Activated T-helper 2 cell treated with anti-CD3 and anti-CD28 coated beads, Interferon-gamma antibody, Interleukin-2, Interleukin-4, amounts not matched to agents 10 μg/mL and 5 μg/mL and 100 μg/mL, durations not matched to agents 14 hours and 24 hours and 36 hours (primary cell): ENCODE results near the gene ADA. TPM values are rescaled to one million over a fixed set of nuclear protein-coding genes. Genes with fewer than 3 reads are reported as not detected.
A peak's percentile ranks its signal among the peaks of the same experiment; 100 is the strongest.

Experiments used
- DNase-seq: peaks from one replicate; pipeline ENCODE4 v3.0.0; 2021; ENCODE audit warnings: low spot score
- H3K27ac Mint-ChIP-seq: one replicate; pipeline ENCODE4 v1.8.0; 2021; ENCODE audit warnings: mixed read lengths
- H3K27me3 Mint-ChIP-seq: one replicate; pipeline ENCODE4 v1.8.0; 2021; ENCODE audit warnings: low read depth, mixed read lengths
- H3K36me3 Mint-ChIP-seq: one replicate; pipeline ENCODE4 v1.8.0; 2021; ENCODE audit warnings: low read depth, mixed read lengths
- H3K4me1 Mint-ChIP-seq: one replicate; pipeline ENCODE4 v1.8.0; 2021; ENCODE audit warnings: low read depth, mixed read lengths
- H3K4me3 Mint-ChIP-seq: one replicate; pipeline ENCODE4 v1.8.0; 2021; ENCODE audit warnings: low read depth, mild to moderate bottlenecking, moderate library complexity, mixed read lengths
- H3K9me3 Mint-ChIP-seq: one replicate; pipeline ENCODE4 v1.8.0; 2021; ENCODE audit warnings: mixed read lengths
- intact Hi-C: fragments of 100-400 bp; cut with micrococcal nuclease; formaldehyde crosslinking; loops from one replicate; pipeline ENCODE4 v1.15.1; 2023
- total RNA-seq: library from RNA; stranded (reverse); gene quantifications from 2 replicates; pipeline ENCODE4 v1.2.3, GENCODE V29; 2022

Gene ADA
- total RNA-seq, 1 donor from 2014 or later = 33.3 TPM

DNA sequence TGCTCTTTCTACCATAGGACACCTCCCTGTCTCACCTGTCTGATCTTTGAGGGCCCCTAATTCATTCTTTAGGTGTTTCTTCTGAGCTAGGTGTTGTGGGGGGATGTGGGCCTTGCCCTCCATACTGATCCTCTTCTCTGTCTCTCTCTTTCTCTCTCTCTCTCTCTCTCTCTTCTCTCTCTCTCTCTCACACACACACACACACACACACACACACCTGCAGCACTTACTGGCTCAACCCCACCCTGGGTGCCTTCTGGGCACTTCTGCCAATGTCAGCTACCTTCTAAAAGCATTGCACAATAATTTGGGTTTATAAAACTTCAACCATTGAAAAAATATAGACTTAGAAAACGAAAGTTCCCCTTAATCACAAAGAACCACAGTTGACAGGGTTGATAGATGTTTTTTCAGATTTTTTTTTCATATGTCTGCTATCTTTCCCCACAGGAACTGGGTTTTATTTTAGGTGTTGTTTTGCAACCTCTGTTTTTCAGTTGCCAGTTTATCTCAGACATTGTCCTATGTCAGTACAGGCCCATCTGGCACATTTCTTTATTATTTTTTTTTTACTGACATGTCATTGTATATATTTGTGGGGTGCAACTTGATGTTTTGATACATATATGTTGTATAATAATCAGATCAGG lies 41.1 kb downstream of the ADA start:
- H3K4me1 Mint-ChIP-seq = peaks cover 14% of the 10 kb centered on the region
- no peak overlapping the region for H3K4me3 Mint-ChIP-seq

DNA sequence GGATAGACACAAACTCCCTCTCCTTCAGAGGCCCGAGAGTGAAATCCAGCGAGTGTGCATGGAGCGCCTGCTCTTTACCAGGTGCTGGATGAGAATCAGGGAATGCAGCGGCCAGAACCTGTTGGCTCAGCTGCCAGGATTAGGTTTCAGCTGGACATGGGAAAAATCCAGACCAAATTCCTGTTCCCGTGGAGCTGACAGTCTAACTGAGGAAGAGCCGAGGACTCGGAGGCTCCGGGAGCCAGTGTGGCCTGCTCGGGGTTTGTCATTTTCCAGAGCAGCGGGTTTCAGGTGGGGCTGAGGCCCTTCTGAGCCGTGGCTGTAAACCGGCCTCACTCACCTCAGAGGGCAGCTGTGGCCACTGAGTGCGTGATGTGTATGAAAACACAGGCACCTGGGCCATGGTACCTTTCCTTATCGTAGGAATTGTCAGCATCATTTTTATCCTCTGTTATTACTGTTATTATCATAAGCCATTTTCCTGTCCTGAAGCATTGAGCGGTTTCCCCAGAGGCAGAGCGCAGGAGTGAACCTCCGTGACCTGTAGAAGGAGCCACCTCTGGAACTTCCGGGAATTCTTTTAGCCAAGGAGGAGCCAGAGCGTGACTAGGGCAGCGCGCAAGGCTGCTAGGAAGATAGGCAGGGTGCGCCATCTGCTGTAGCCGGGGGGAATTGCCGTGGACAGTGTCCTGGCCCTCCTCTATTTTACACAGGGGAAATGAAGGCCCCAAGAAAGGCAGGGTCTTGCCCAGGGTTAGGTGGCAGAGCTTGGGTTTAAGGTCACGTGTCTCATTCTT lies 41.8 kb downstream of the ADA start:
- peak; percentile 71 for DNase-seq
- H3K27ac Mint-ChIP-seq = peak overlapping the region; percentile 72
- H3K9me3 Mint-ChIP-seq = no peaks in the 10 kb centered on the region
- no peak overlapping the region for H3K4me3 Mint-ChIP-seq
- intact Hi-C loops = loop anchor here (1.0 to 5.0 kb wide), 6 partner anchors 32 to 392 kb away; partner anchors contain the start of genes SERINC3 and TTPAL
- peaks cover 7% of the 10 kb centered on the region for H3K36me3 Mint-ChIP-seq
- peaks cover 9% of the 10 kb centered on the region for H3K4me1 Mint-ChIP-seq
- no peaks in the 10 kb centered on the region for H3K27me3 Mint-ChIP-seq

More for the DNA sequence above, 41.1 kb downstream of the ADA start:
- intact Hi-C loops = loop anchor here (1.0 to 5.0 kb wide), 6 partner anchors 33 to 393 kb away; partner anchors contain the start of genes SERINC3 and TTPAL
- no peak for DNase-seq
- no peaks in the 10 kb centered on the region for H3K27me3 Mint-ChIP-seq
- H3K27ac Mint-ChIP-seq = peak overlapping the region; percentile 47
- H3K36me3 Mint-ChIP-seq = peaks cover 11% of the 10 kb centered on the region
- no peaks in the 10 kb centered on the region for H3K9me3 Mint-ChIP-seq

DNA sequence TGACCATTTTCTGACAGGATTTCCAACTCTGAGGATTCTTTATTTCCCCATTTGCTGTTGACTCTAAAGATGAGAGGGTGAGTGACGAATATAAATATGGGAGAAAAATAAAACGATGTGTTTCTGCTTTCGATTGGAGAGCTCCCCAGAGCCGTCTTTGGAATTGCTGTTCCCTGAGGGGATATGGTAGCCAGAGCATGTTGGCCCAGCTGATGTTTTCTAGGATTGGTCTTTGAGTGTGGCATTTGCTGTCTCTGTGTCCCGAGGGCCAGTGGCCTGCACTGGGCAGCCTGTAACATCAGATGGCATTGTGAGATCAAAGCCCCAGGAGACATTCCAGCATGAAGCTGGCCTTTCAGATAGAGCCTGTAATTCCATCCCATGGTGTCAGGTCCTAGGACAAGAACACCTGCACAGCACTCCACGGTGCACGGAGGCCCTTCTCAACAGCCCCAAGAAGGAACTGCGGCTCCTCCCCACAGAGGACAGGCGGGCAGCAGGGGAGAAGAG lies 42.4 kb downstream of the ADA start:
- H3K36me3 Mint-ChIP-seq = peaks cover 3% of the 10 kb centered on the region
- H3K27me3 Mint-ChIP-seq = no peaks in the 10 kb centered on the region
- no peak for DNase-seq
- H3K9me3 Mint-ChIP-seq = no peaks in the 10 kb centered on the region
- intact Hi-C loops = no loop called here
- H3K27ac Mint-ChIP-seq = no peak overlapping the region
- H3K4me1 Mint-ChIP-seq = peaks cover 9% of the 10 kb centered on the region
- no peak overlapping the region for H3K4me3 Mint-ChIP-seq

DNA sequence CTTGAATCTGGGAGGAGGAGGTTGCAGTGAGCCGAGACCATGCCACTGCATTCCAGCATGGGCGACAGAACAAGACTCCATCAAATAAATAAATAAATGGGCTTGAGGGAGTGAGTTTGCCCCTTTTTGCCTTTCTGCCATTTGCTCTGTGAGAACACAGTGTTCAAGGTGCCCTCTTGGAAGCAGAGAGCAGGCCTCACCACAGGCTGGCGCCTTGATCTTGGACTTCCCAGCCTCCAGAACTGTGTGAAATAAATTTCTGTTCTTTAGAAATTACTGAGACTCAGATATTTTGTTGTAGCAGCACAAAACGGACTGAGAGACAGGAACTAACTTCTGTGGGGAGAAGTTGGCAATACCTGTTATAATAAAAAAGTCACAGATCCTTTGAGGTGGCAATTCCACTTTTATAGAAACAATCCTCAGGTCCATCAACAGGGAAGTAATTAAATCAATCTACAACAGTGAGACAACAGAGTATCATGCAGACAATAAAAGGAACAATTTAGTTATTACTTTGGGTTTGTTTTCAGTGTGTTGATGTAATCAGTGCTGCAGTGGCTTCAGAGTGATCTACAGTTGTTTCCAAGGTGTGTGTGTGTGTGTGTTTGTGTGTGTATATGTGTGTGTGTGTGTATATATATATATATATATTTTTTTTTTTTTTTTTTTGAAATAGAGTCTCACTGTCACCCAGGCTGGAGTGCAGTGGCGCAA lies 44.6 kb downstream of the ADA start:
- no peaks in the 10 kb centered on the region for H3K27me3 Mint-ChIP-seq
- H3K27ac Mint-ChIP-seq = no peak overlapping the region
- no peaks in the 10 kb centered on the region for H3K36me3 Mint-ChIP-seq
- intact Hi-C loops = no loop called here
- H3K4me3 Mint-ChIP-seq = no peak overlapping the region
- DNase-seq = no peak
- no peaks in the 10 kb centered on the region for H3K9me3 Mint-ChIP-seq
- H3K4me1 Mint-ChIP-seq = peaks cover 11% of the 10 kb centered on the region

DNA sequence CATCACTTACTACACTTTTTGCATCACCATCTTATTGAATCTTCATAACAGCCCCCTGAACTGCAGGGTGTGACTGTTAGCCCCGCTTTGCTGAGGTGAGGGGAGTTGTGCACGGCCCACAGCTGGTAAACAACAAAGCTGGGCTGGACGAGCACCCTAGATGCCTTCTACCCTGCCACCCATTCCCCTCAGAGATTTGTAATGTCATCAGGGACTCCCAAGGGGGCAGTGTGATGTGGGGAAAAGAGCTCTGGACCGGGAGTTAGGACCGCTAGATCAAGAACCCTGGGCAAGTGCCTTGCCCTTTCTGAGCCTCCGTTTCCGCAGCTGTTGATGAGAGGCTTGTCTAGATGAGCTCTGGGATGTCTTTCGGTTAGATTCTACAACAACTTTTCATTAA lies 48.2 kb downstream of the ADA start:
- DNase-seq = no peak
- Mint-ChIP-seq H3K9me3 (no peaks in the 10 kb centered on the region), H3K27ac (no peak overlapping the region), H3K36me3 (no peaks in the 10 kb centered on the region), H3K4me1 (peaks cover 6% of the 10 kb centered on the region), H3K27me3 (no peaks in the 10 kb centered on the region), H3K4me3 (no peak overlapping the region)
- intact Hi-C loops = loop anchor here (5.0 kb wide), 1 partner anchor 931 kb away; no protein-coding TSS in a partner anchor

DNA sequence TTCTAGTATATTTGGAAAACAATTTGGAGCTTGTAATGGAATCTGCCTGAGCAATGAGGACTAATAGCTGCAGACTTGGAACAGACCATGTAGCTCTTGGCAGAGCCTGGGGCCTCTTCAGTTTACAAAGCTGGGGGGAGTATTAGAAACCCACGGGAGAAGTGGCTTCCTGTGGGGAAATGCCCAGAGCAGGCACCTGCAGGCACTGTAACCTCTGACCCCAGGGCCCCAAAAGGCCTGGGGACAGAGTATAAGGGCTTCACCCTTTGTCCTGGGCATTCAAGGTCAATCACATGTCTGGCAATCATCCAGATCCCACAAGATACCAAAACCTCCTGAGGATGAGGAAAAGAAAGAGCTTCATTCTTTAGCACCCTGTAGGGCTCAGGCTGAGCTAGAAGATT lies 49.7 kb downstream of the ADA start:
- Mint-ChIP-seq H3K27ac (no peak overlapping the region), H3K4me1 (peaks cover 10% of the 10 kb centered on the region), H3K36me3 (no peaks in the 10 kb centered on the region), H3K9me3 (no peaks in the 10 kb centered on the region), H3K27me3 (no peaks in the 10 kb centered on the region), H3K4me3 (no peak overlapping the region)
- DNase-seq = no peak
- intact Hi-C loops = loop anchor here (5.0 kb wide), 1 partner anchor 930 kb away; no protein-coding TSS in a partner anchor

DNA sequence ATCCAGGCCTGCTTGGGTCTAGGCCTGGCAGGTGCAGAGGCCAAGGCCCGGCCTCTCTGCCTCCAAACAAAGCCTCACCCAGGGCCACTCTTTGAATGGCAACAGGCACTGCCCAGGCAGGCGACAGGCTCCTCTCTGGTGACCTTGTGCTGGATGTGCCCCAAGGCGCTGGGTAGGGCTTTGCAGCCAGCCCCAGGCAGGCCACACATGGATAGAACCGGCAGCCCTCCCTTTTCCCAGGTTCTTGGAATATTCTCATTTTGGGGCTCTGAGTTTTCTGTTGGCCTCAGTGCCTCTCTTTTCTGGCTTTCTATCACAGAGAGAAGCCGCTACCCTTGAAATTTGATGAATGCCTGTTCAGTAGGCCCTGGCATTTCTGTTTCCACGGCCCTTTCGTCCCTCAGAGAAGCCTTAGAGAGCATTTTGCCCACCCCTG lies 50.2 kb downstream of the ADA start:
- H3K27ac Mint-ChIP-seq = no peak overlapping the region
- intact Hi-C loops = loop anchor here (5.0 kb wide), 1 partner anchor 929 kb away; no protein-coding TSS in a partner anchor

DNA sequence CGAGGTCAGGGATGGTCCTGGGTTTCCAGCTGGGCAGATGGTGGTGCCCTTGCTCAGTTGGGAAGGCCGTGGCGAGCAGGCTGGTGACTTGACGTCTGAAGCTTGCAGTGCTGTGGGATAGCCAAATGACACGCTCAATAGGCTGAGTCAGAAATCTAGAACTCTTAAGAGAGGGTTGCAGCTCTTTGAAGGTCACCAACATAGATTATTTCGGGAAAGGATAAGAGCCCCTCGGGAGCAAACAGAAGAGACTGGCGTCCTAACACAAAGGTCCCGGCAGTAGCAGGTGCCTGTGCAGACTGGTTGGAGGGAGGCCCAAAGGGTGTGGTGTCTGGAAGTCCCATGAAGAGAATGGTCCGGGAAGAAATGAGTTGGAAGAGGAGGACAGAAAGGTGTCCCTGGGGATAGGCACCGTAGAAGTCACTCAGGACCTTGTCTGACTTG lies 50.7 kb downstream of the ADA start:
- no peaks in the 10 kb centered on the region for H3K27me3 Mint-ChIP-seq
- H3K4me1 Mint-ChIP-seq = peaks cover 10% of the 10 kb centered on the region
- H3K36me3 Mint-ChIP-seq = no peaks in the 10 kb centered on the region
- H3K4me3 Mint-ChIP-seq = no peak overlapping the region
- DNase-seq = no peak
- H3K27ac Mint-ChIP-seq = no peak overlapping the region
- intact Hi-C loops = loop anchor here (5.0 kb wide), 1 partner anchor 928 kb away; no protein-coding TSS in a partner anchor
- H3K9me3 Mint-ChIP-seq = no peaks in the 10 kb centered on the region

More for the DNA sequence above, 50.2 kb downstream of the ADA start:
- Mint-ChIP-seq H3K4me3 (no peak overlapping the region), H3K36me3 (no peaks in the 10 kb centered on the region), H3K4me1 (peaks cover 10% of the 10 kb centered on the region), H3K27me3 (no peaks in the 10 kb centered on the region), H3K9me3 (no peaks in the 10 kb centered on the region)
- no peak for DNase-seq

DNA sequence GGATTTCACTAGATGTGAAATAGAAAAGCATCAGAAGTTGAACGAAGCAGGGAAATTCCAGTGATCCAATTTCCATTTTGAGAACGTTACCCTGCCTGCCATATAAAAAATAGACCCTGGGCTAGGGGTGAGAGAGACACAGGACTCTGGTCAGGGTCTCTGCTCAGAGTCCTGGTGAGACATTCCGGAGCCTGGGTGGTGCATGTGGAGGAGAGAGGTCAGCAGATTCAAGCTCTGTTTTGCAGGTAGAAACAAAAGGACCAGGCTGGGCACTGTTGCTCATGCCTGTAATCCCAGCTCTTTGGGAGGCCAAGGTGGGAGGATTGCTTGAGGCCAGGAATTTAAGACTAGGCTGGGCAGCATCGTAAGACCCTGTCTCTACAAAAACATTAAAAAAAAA lies 51.2 kb downstream of the ADA start:
- no peaks in the 10 kb centered on the region for H3K9me3 Mint-ChIP-seq
- peaks cover 10% of the 10 kb centered on the region for H3K4me1 Mint-ChIP-seq
- H3K4me3 Mint-ChIP-seq = no peak overlapping the region
- H3K27ac Mint-ChIP-seq = no peak overlapping the region
- no peaks in the 10 kb centered on the region for H3K27me3 Mint-ChIP-seq
- H3K36me3 Mint-ChIP-seq = no peaks in the 10 kb centered on the region
- DNase-seq = no peak
- intact Hi-C loops = loop anchor here (5.0 kb wide), 1 partner anchor 928 kb away; no protein-coding TSS in a partner anchor

DNA sequence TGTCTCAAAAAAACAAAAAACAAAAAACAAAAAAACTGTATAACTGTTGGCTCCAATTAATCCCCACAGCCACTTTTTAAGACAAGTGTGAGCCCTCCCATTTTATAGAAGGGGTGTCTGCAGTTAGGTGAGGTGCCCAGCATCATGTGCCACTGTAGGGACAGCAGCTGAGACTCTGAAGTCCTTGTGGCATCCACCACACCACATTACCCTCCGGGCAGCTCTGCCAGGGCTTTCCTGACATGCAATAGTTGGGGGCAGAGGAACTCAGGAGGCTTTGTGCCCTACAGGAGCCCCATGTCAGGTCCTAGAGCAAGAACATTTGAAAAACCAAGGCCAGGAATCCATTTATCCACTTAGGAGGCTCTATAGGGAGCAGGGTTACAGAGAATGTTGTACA lies 51.8 kb downstream of the ADA start:
- DNase-seq = no peak
- Mint-ChIP-seq H3K4me3 (no peak overlapping the region), H3K27me3 (no peaks in the 10 kb centered on the region), H3K4me1 (peaks cover 10% of the 10 kb centered on the region), H3K36me3 (no peaks in the 10 kb centered on the region), H3K27ac (no peak overlapping the region), H3K9me3 (no peaks in the 10 kb centered on the region)
- intact Hi-C loops = loop anchor here (5.0 kb wide), 1 partner anchor 927 kb away; no protein-coding TSS in a partner anchor

DNA sequence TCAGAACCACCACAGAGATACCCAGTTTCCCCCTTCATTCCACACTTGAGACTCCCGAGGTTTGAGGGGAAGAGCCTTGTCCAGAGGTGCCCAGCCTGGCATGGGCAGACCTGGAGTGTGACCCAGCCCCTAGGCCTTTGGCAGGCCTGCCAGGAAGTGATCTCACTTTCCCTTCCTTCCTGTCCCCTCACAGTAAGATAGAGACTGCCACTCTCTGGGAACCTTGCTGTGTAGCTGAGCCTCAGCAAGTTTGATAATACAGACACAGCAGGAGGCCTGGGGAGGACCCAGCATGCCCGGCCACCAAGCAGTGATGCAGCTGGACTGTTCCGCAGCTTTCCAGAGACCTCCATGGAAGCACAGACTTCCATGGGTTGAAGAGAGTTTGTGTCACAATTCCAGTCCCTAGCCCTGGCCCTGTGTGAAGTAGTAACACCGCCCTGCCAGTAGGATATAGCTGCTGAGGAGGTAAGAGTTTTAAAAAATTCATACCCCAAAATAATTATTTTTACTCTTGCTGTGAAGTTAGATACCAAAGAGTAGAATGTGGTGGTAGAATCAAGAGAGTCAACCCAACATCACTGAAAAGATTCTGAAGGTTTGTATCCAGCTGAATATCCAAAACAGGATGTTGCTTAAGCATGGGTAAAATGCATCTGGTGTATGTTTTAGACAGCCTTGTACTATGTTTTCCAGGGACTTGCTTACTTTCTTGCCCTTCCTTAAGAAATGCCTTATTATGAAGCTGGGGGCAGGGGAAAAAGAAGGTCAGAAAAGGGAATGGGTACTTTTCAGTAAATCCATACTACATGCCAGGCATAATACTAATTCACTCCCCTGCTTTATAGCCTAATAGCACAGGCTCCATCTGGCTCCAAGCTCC lies 52.8 kb downstream of the ADA start:
- Mint-ChIP-seq H3K36me3 (no peaks in the 10 kb centered on the region), H3K27me3 (no peaks in the 10 kb centered on the region), H3K9me3 (no peaks in the 10 kb centered on the region), H3K4me1 (peaks cover 12% of the 10 kb centered on the region), H3K4me3 (peak overlapping the region; percentile 67), H3K27ac (peak overlapping the region; percentile 78)
- DNase-seq = no peak
- intact Hi-C loops = no loop called here
